HG03039 (cell line): ENCODE data around the gene MROH9.

Source experiments
- ATAC-seq: cut with Tn5 transposase; IDR thresholded peaks from one replicate; pipeline ENCODE4 v1.9.1; 2021; ENCODE audit warnings: mild to moderate bottlenecking, moderate library complexity; ENCODE audit not compliant: unreplicated experiment

The MROH9 gene

DNA sequence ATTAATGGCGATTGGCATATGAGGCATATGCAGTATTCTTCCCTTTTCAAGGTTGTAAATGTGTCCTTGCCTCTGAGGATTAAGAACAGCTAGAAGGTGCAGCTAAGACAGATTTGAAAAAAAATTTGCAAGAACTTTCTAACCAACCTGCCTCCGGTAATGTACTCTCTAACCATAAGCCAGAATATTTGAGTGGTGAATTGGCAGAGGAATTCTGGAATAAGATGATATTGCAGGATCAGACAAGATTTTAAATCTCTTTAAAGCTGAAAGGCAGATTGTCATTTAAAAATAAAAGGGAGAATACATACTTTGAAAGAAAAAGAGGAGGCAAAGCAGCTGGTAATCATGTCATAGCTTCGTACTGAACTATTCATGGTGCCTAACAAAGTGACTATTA is 29.2 kb downstream of the MROH9 start:
- no peak for ATAC-seq

DNA sequence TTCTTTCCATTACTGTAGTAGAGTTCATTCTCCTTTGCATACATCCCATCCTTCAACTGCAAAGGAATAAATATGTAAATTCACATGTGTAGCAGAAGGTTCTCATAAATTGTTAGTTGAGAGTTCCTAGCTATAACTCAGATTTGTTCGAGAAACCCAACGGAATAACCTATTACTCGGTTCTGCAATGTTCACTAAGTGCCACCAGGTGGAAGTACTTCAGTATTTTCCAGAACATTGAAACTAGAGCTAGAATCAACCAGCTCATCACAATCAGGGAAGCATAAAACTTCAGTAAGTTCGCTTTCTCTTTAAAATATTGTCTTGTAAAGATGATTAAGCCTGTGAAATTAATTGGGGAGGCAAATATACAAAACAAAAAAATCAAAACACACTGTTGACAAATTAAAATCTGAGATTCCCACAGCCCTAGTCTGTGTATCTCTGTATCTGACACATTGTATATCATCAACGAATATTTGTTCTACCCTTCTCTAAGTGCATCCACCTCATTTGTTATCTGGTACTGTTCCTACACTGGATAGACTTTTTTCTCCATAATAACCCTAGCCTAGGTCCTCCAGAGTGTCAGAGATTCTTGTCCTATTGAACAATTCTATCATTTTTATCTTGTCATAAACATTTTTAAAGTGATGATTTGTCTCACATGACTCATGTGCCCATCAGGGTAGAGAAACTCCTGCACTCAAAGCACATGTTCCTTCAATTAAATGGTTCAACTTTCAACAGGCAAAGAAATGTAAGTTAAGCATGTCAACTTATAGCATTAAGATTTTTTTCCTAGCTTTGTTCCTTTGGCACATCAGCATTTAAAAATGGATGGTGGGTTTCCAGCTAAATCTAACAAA is 31.9 kb downstream of the MROH9 start:
- ATAC-seq: no peak

DNA sequence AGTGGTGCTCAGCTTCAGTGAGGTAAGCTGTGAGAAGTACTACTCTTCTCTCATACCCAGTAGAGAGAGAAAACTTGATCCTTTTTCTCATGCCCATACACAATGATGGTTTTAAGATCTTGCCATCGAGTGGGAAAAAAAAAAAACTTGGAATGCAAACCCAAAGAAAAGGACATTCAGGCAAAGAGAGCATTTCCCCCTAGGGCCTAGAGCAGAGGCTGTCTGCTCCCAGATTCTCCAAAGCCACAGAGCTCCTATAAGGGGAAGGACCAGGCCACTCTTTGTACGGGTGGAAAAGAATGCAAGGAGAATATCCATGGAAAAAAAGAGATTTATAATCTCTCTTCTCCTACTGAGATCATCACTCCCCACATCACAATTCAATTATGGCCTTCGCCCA is 34.9 kb downstream of the MROH9 start:
- no peak for ATAC-seq

DNA sequence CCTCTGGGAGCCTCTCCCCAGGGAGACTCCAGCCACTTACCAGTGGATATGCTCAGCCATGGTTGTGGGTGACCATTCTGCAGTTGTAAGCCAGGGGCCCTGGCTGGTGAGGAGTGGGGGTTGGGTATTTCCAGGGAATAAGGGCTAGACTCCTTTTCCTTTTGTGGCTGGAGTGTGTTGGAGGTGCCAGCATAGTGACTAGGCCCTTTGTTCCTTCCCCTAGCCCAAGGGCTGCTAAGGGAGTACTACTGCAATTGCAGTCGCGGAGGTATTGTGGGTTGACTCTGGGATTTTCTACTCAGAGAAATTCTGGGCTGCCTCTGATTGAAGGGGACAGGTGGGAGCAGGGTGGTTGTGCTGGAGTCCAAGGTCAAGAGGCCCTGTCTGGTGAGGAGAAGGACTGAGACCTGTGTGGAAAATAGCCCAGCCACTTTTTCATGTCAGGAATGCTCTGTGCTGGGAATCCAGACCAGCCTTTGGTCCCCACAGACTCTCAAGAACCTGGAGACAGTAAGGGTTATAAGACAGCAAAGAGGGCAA is 43.1 kb downstream of the MROH9 start:
- ATAC-seq: no peak

DNA sequence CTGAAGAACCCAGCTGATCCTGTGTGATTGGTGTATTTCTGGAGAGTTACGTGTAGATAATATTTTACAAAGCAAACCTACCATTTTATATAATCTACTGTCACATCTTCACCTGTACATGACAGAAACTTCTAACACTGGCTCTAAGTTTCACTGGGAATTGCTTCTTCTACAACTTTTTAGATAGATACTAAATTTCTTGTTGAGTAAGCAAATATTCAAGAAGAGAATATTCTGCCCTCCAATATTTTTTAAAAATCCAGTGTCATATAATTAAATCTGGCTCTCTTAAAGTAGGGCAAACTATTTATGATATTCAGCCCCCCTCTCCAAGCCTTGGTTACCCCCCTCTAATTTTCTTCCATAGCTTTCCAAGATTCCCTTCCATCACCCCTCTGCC is 50.1 kb downstream of the MROH9 start:
- ATAC-seq: no peak

DNA sequence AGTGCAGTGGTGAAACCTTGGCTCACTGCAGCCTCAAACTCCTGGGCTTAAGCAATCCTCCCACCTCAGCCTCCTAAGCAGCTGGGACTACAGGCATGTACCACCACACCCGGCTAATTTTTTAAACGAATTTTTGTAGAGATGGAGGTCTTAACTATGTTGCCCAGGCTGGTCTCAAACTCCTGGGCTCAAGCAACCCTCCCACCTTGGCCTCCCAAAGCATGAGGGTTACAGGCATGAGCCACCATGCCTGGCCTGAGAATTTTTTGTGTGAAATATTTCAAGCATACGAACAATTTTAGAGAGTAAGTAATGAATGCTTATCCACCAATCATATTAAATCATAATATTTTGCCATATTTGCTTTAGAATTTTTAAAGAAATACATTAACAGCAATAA is 51.6 kb downstream of the MROH9 start:
- no peak for ATAC-seq

DNA sequence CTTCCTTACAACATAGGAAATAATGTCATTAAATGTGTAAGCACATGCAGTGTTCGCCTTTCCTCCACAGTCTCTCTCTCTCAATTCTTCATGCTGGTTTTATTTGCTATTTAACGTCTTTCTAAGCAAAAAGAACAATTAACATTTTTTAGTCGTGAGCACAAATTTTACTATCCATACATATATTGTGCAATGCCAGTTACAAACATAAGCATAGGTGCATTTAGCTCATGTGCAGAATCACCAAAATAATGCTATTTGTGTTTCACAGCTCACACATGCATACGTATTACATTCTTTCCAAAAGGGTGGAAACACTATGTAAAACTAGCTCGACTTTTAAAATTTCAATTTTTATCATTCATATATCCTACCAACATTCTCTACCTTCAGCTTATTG is 52.1 kb downstream of the MROH9 start:
- no peak for ATAC-seq

DNA sequence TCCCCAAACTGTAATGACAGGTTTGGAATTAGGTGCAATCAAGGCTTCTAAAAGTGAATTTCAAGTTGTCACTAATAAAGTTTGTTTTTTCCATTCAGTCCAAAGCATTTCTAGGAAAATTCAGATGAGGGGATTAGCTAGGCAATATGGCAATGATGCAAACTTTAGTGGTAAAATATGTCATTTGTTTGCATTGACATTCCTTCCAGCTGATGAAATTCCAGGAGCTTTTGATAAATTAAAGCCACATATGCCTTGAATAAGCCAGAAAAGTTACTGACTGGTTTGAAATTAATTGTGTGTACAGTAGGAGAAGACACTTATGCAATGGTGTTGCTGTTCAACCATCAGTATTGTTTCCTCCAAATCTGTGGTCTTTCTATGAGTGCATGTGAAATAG is 57.8 kb downstream of the MROH9 start:
- no peak for ATAC-seq

DNA sequence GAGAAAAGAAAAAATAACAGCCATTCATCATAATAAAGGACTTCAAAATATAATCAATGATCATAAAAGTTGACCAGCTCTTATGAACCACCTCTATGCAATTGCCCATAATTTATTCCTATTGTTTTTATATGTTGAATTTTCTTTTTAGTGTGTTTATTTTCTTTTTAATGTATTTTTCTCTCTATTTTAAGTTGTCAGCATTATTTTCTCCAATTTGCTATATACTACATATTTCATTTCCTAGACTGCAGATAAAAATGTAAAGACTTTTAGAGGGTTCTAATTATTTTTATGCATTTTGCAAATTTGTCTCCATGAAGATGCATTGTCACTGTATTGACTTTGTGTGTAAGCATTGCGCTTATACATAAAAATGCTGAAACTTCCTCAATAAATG is 58.4 kb downstream of the MROH9 start:
- no peak for ATAC-seq

DNA sequence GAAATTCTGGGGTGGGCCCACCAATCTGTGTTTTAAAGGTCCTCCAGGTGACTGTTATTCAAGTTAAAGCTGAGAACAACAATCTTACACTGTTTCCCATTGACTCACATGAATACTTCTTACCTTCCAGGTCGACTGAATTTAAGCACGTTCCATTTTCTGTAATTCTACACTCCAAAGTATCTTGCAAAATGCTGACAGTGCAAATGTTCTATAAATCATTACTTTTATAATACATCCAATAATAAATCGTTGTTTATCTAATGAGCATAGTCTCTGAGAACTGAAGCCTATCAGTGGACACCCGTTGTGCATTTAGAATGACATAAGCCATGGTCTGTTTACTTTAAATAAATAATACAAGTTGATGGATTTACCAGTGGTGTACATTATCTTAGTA is 79.5 kb downstream of the MROH9 start:
- no peak for ATAC-seq

DNA sequence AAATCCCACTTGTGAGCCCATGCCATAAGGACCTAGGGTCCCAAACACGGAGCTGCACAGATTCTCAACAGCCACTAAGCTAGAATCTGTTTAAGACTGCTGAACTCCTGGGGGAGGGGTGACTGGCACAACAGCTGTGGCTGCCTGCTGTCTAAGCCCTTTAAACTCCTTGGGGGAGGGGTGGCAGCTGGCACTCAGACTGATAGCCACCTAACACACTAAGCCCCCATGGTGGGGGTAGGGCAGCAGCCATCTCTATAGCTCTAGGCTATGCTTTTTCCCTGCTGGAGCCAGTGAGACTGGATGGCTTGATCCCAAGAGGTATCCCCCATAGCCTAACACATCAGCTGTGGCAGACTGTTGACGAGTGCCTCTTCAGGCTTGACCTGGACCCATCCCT is 82.1 kb downstream of the MROH9 start:
- ATAC-seq: no peak

DNA sequence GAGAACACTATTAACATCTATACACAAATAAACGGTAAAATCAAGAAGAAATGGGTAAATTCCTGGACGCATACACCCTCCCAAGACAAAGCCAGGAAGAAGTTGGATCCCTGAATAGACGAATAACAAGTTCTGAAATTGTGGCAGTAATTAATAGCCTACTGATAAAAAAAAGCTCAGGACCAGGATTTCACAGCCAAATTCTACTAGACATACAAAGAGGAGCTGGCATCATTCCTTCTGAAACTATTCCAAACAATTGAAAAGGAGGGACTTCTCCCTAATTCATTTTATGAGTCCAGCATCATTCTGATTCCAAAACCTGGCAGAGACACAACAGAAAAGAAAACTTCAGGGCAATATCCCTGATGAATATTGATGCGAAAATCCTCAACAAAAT is 84.6 kb downstream of the MROH9 start:
- no peak for ATAC-seq

DNA sequence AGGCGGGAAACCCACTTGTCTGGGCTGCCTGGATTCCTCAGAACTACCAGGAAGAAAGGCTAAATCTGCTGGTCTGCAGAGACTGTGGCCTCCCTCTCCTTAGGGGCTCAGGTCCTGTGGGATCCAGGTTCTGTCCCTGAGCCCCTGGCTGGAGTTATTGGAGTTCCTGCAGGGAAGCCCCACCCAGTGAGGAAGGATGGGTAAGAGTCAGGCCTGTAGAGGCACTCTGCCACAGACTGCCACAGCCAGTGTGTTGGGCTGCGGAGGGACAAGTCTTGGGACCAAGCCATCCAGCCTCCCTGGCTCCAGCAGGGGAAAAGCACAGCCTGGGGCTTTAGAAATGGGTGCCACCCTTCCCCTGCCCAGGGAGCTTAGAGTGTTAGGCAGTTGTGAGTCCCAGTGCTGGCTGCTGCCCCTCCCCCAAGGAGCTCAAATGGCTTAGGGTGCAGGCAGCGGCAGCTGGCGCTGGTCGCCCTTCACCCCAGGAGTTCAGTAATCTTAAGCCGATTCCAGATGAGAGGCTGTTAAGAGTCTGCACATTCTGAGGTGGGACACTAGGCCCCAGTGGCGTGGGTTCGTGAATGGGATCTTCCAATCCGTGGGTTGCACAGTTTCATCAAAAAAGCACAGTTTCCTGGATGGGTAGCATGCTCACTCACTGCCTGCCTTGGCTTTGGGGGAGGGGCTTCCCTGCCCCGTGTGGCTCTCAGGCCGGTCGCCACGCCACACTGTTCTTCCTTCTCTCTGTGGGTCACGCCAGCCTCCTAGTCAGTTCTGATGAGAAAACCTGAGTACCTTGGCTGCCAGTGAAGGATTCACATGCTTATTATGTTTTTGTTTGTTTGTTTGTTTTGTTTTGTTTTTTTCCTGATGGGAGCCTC is 97.7 kb downstream of the MROH9 start:
- no peak for ATAC-seq

DNA sequence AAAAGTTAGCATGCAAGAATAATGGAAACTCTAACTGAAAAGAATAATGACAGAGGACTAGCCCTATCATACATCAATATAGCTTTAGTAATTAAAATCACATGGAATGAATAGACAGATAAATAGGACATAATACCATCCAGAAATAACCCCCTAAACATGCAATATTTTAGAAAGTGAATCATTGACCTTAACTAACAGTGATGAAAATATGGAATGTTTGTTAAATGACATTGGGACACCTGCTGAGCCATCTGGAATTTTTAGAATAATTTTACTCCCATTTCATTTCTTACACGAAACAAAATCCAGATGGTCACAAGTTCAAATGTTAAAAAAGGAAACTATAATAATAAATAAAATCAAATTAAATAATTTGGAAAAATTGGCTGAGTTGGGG is 102.3 kb downstream of the MROH9 start:
- ATAC-seq: no peak

DNA sequence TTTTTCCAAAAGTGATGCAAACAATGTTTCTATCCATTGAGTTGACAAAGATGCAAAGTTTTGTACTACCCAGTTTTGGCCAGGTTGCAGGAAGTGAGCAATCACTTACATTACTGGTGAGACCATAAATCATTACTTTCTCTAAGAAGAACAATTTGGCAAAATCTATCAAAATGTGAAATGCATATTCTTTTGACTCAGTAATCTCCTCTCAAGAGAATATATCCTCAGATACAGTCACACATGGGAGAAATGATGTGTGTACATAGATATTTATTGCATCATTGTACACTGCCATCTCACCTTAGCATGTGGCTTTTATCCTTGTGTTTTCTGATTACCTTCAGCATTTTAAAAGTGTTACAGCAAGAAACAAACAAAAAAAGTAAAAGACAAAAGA is 103.0 kb downstream of the MROH9 start:
- ATAC-seq: no peak

DNA sequence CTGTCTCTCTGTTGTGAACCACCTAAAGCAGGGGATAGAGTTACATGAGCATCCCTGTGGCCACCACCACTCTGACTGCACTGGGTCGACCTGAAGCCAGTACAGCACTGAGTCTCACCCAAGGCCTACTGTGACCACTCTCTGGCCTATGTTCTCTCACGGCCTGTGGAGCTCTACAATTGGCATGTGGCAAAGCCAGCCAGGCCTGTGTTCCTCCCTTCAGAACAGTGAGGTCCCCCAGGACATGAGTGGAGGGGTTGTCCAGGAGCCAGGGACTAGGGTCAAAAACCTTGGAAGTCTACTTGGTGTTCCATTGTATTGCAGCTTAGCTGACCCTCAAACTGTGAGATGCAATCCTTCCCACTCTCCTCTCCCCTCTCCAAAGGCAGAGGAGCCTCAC is 112.7 kb downstream of the MROH9 start:
- no peak for ATAC-seq

DNA sequence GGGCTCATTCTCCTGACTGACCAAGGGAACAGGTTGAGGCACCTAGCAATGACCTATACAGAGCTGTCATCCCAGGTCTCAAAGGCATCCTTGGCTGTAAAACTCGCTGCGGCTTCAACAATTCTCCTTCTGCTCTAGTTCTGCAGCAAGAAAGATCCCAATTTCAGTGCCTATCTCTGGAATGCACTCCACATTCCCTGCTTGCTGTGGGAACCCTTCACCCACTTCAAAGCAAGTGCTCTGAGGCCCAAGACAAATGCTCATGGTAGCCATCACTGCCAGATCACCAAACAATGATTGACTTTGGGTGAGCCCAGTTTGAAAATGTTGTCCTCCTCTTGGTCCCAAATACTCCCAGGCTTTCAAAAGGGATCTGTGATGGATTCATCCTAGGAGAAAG is 117.6 kb downstream of the MROH9 start:
- ATAC-seq: no peak

DNA sequence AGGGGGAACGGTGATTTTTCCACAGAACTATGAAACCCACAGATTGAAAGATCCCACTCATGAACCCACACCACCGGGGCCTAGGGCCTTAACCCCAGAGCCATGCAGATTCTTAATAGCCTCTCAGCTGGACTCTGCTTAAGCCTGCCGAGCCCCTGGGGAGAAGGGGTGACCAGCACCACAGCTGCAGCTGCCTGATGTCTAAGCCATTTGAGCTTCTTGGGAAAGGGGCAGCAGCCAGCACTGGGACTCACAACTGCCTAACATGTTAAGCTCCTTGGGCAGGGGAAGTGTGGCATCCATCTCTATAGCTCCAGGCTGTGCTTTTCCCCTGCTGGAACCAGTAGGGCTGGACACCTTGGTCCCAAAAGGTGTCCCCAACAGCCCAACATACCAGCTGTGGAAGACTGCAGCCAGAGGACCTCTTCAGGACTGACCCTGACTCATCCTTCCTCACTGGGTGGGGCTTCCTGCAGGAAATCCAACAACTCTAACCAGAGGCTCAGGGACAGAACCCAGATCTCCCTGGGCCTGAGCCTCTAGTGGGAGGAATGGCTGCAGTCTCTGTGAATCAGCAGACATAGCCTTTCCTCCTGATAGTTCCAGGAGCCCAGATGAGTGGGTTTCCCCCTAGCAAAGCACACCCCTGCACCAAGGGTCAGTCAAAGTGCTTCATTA is 120.8 kb downstream of the MROH9 start:
- ATAC-seq: no peak

DNA sequence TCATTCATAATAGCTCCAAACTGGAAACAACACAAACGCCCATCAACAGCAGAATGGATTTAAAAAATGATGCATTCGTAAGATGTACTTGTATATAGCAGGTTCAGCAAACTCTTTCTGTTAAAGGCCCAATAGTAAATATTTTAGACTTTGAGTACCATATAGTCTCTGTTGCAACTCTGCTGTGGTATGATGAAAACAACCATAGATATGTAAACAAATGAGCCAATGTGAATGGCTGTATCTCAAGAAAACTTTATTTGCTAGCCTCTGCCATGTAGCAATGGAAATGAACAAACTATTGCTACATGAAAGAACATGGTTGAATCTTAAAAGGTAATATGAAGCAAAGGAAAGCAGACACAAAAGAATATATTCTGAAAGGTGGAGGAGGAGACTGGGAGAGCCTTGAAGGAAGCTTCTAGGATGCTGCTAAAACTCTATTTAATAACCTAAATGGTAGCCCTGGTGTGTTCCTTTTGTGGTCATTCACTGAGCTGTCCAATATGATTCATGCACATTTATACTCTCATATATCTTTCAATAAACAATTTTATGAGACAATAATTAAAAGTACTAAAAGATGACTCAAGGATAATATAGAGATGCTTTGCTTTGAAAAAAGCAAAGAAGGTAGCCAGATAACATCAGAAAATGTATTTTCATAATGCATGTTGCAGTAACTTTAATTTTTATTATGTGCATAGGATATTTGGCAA is 126.2 kb downstream of the MROH9 start:
- ATAC-seq: no peak

DNA sequence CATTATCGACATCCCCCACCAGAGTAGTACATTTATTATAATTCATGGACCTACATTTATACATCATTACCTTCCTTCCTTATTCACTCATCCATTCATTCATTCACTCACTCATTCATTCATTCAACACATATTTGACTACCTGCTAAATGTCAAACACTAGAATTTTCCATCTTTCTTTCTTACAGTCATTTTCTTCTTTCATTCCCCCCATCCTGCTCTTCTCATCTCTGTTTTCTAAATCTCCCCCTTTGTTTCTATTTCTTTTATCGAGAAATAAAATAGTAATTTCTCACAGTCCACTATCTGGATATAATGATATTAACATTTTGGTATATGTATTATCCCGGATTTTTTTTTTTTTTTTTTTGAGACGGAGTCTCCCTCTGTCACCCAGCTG is 127.6 kb downstream of the MROH9 start:
- ATAC-seq: no peak

DNA sequence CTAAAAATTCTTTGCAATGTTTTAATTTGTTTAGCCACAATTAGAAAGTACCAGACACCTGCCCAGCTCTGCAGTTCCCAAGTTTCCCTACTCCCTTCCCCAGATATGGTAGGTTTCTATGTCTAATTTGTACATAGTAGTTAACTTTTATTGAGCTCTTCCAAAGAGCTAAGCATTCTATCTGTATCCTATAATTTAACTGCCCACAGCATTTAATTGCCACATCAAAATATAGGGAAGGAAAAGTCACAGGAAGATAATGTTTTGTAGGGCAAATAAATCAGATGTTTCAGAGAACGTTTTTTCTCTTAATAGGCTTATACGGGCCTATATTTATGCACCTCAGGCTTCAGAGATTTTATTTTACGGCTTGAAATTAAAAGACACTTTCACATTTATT is 139.7 kb downstream of the MROH9 start:
- no peak for ATAC-seq
